Stimulated activated naive CD8-positive, alpha-beta T cell treated with anti-CD3 and anti-CD28 coated beads, Interleukin-15, amount 100 ng/mL, for 72 hours (primary cell): ENCODE results near the gene LMTK2.

Source experiments
- ATAC-seq: fragments of 150-1000 bp; cut with Tn5 transposase; 2 replicates; pipeline ENCODE4 v1.10.0; 2021; ENCODE audit warnings: mild to moderate bottlenecking, moderate library complexity
- DNase-seq, 2 donors: peaks; one replicate each; pipeline ENCODE4 v3.0.0; 2021 to 2022
- H3K27ac Mint-ChIP-seq, 2 donors: one replicate each; pipeline ENCODE4 v1.8.0; 2022; ENCODE audit warnings: mild to moderate bottlenecking in 2 of 2, mixed read lengths in 2 of 2, moderate library complexity in 2 of 2
- H3K27me3 Mint-ChIP-seq: one replicate; pipeline ENCODE4 v1.8.0; 2022; ENCODE audit warnings: mixed read lengths
- H3K4me1 Mint-ChIP-seq: one replicate; pipeline ENCODE4 v1.8.0; 2022; ENCODE audit warnings: mild to moderate bottlenecking, mixed read lengths
- H3K4me3 Mint-ChIP-seq, 2 donors: one replicate each; pipeline ENCODE4 v1.8.0; 2022; ENCODE audit warnings: mild to moderate bottlenecking in 2 of 2, mixed read lengths in 2 of 2, moderate library complexity in 1 of 2
- H3K9me3 Mint-ChIP-seq, 2 donors: one replicate each; pipeline ENCODE4 v1.8.0; 2022; ENCODE audit warnings: mixed read lengths in 2 of 2

The LMTK2 gene

DNA sequence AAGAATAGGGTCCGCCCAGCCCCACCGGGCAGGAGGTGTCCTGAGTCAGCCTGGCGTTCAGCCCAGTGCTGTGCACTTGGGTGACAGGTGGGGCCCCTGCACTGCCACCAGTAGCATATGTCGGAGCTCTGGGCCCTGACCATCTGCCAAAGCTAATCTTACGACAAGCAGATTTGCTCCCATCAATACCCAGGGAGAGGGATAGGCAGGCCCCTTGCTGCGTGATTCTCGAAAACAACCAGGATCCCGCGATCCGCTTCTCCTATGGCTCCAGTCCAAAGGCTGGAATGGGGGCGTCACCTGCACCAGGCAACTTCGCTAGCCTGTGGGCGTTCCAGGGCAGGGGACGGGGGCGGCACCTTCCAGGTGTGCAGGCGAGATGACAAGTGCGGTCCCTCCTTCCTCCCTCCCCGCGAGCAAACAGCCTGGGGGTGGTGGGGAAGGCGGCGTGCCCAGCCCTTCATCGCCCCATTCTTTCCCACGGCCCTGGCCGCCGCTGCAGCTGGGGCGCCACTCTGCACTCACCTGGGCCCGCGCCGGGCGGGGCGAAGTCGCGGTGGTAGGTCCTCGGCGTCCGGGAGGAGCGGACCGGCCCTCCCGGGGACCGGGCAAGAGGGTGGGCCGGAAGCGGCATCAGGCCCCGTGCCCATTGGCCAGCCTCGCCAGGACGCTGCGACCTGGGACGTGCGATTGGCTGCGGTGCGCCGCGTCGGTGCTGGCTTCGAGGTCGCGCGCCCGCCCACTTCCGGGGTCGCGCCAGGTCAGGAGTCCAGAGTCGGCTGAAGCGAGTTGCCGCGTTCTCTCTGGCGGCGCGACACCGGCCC, 145.2 kb downstream of the LMTK2 start, which contains the start of gene TECPR1:
Gene TECPR1 (minus strand): TSS at position 632 of the 824 bp plus-strand sequence. CDS start 6,086 bp downstream, outside the sequence.
- Mint-ChIP-seq H3K27me3 (no peaks in the 10 kb centered on the region), H3K4me3 (peak within 1 kb of the TSS; percentile 99 to 100), H3K27ac (peak within 1 kb of the TSS; percentile 89 to 98), H3K4me1 (peaks cover 71% of the 10 kb centered on the region), H3K9me3 (no peaks in the 10 kb centered on the region)
- DNase-seq (peak; percentile 87 to 90), ATAC-seq (peak; percentile 93)

DNA sequence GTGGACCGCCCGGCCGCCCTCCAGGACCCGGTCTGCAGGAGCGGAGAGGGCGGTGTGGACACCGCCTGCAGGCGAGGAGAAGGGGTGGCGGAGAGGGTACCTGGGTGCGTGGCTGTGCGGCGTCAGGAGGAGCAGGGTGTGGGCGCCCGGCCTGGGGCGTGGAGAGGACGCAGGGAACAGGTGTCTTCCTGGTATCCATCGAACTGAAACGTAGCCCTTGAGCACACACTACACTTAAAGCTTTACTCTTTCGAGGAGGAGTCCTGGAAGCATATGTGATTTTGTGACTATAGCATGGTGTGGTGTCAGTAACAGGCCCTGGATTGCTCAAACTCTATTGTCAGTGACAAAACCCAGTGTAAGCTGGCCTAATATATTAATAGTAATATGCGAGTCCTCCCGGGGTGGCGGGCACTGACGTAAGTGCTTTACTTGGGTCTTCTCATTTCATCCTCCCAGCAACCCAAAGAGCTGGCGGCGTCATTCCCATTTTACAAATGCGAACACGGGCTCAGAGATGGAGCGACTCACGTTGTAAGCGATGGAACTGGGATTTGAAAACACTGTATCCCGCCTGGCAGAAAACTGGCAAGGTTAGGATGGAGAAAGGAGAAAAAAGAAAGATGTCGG, 145.9 kb downstream of the LMTK2 start:
- no peaks in the 10 kb centered on the region for H3K27me3 Mint-ChIP-seq
- peak overlapping the region; percentile 89 to 97 for H3K27ac Mint-ChIP-seq
- DNase-seq (no peak), ATAC-seq (peak; percentile 59)
- H3K4me1 Mint-ChIP-seq, result peaks cover 68% of the 10 kb centered on the region
- peak overlapping the region; percentile 99 to 100 for H3K4me3 Mint-ChIP-seq
- no peaks in the 10 kb centered on the region for H3K9me3 Mint-ChIP-seq

DNA sequence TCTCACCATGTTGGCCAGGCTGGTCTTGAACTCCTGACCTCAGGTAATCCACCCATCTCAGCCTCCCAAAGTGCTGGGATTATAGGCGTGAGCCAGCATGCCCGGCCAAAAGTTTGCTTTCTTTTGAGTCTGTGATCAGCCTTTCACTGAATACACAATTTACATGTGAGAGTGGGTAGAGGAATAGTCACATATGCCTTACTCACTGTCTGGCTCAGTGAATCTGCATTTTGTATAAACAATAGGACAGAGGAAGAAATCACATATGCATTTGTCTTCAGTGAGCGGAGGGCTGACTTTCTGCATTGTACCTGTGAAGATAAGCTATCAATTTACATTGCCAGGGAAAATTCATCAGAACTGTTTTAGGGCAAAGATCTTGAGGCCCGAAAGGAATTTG, 147.9 kb downstream of the LMTK2 start:
- H3K4me1 Mint-ChIP-seq, result peaks cover 51% of the 10 kb centered on the region
- H3K4me3 Mint-ChIP-seq, result no peak overlapping the region
- DNase-seq (no peak), ATAC-seq (no peak)
- peak overlapping the region; percentile 89 to 90 for H3K27ac Mint-ChIP-seq
- no peaks in the 10 kb centered on the region for H3K9me3 Mint-ChIP-seq
- no peaks in the 10 kb centered on the region for H3K27me3 Mint-ChIP-seq

DNA sequence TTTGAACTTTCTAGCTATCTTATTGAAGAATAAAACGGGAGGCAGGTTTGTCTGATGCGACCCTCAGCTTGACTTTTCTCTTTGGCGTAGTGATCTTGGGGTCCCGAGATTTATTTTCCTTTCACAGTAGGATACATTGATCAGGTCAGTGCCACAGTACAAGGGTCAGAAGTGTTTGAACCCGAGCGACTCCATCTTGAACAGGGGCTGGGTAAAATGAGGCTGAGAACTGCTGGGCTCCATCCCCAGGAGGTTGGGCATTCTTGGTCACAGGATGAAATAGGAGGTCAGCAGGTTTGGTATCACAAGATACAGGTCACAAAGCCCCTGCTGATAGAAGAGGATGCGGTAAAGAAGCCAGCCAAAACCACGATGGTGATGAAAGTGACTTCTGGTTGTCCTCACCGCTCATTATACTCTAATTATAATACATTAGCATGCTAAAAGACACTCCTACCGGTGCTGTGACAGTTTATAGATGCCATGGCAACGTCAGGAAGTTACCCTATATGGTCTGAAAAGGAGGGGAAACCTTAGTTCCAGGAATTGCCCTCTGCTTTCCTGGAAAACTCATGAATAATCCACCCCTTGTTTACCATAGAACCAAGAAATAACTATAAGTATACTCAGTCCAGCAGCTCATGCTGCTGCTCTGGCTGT, 148.4 kb downstream of the LMTK2 start:
- Mint-ChIP-seq H3K4me3 (peak overlapping the region in 1 of 2 donors; percentile 35), H3K4me1 (peaks cover 45% of the 10 kb centered on the region), H3K27me3 (no peaks in the 10 kb centered on the region), H3K9me3 (no peaks in the 10 kb centered on the region), H3K27ac (peak overlapping the region; percentile 89 to 90)
- DNase-seq (peak; percentile 31 to 55), ATAC-seq (peak; percentile 19)

DNA sequence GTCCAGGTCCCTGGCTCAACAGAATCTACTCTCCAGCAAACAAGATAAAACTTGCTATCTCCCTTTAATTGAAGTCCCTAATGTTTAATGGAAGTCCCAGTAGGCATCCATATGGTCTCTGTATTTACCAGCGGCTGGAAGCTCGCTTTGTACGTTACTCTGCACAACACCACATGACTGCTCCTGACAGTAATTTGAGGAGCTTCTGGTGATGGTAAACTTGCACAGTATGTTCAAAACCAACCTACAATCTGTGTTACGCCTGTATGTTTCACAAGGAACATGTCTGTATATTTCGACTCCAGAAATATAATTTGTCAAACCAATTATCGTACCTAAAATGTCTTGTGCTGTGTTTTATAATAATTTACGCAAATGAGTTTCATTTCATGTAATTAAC, 149.8 kb downstream of the LMTK2 start:
- no peak overlapping the region for H3K4me3 Mint-ChIP-seq
- ATAC-seq (no peak), DNase-seq (no peak)
- H3K9me3 Mint-ChIP-seq, result no peaks in the 10 kb centered on the region
- H3K27me3 Mint-ChIP-seq, result no peaks in the 10 kb centered on the region
- H3K4me1 Mint-ChIP-seq, result peaks cover 35% of the 10 kb centered on the region
- peak overlapping the region in 1 of 2 donors; percentile 19 for H3K27ac Mint-ChIP-seq

DNA sequence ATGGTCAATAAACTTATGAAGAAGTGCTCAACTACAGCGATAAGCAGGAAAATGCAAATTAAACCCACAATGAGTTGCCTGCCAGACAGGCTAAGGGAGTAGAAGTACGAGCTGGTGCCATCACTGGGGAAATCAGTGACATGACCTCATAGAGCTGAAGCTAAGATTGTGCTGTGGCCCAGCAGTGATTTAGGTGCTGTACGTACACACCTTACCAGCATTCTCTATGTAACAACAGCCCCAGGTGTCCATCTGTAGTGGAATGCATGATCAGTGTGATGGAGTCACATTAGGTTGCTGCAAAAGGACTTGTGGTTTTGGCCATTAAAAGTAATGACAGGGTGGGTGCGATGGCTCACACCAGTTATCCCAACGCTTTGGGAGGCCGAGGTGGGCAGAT, 151.0 kb downstream of the LMTK2 start:
- no peaks in the 10 kb centered on the region for H3K9me3 Mint-ChIP-seq
- no peak overlapping the region for H3K4me3 Mint-ChIP-seq
- ATAC-seq (no peak), DNase-seq (no peak)
- no peak overlapping the region for H3K27ac Mint-ChIP-seq
- peaks cover 27% of the 10 kb centered on the region for H3K4me1 Mint-ChIP-seq
- no peaks in the 10 kb centered on the region for H3K27me3 Mint-ChIP-seq
